Measurements from ENCODE around the gene PTPN3. TPM values are rescaled to one million over a fixed set of nuclear protein-coding genes. Genes with fewer than 3 reads are reported as not detected.

Gene PTPN3
- total RNA-seq, 1 experiment from 2014 or later = 10.4 TPM

GRCh38 chr9:109385499-109385898 lies 112.6 kb downstream of the PTPN3 start:
- in situ Hi-C loops (cut with HindIII; ENCODE audit: low pct_unique_long_range_greater_than_20kb, low sequenced_read_pairs) = no loop called here
- DNase-seq (ENCODE audit: low read depth, low spot score) = no peak
- TF ChIP-seq REST (IDR thresholded peaks at IDR 0.05; ENCODE audit: insufficient read depth in 1 of 2, low read depth in 2 of 2, low read length in 1 of 2) = no peak
- no peak for TF ChIP-seq POLR2AphosphoS5 (IDR thresholded peaks at IDR 0.05; ENCODE audit: low read depth, low read length)
- TF ChIP-seq, protein P1, sequence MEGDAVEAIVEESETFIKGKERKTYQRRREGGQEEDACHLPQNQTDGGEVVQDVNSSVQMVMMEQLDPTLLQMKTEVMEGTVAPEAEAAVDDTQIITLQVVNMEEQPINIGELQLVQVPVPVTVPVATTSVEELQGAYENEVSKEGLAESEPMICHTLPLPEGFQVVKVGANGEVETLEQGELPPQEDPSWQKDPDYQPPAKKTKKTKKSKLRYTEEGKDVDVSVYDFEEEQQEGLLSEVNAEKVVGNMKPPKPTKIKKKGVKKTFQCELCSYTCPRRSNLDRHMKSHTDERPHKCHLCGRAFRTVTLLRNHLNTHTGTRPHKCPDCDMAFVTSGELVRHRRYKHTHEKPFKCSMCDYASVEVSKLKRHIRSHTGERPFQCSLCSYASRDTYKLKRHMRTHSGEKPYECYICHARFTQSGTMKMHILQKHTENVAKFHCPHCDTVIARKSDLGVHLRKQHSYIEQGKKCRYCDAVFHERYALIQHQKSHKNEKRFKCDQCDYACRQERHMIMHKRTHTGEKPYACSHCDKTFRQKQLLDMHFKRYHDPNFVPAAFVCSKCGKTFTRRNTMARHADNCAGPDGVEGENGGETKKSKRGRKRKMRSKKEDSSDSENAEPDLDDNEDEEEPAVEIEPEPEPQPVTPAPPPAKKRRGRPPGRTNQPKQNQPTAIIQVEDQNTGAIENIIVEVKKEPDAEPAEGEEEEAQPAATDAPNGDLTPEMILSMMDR (IDR thresholded peaks at IDR 0.05) = no peak
- TF ChIP-seq SIN3A (IDR thresholded peaks at IDR 0.05; ENCODE audit: borderline replicate concordance, insufficient read depth, low read depth, low read length) = no peak
- H3K27ac ChIP-seq (ENCODE audit: low read length) = no peak overlapping the region
- no peaks in the 10 kb centered on the region for H3K27me3 ChIP-seq (ENCODE audit: control insufficient read depth, insufficient read depth, low read length)
- intact Hi-C loops (cut with micrococcal nuclease; ENCODE audit: unreplicated experiment) = no loop called here
- no peaks in the 10 kb centered on the region for H3K4me1 ChIP-seq (ENCODE audit: control insufficient read depth, insufficient read depth, low read length)
- ATAC-seq = no peak
- no peak overlapping the region for H3K4me3 ChIP-seq (ENCODE audit: low read depth in 2 of 2, low read length in 2 of 2)
- H3K36me3 ChIP-seq (ENCODE audit: control insufficient read depth, insufficient read depth, low read length) = peaks cover 2% of the 10 kb centered on the region
- POLR2A ChIA-PET = no interaction called here
- no peaks in the 10 kb centered on the region for H3K9me3 ChIP-seq (ENCODE audit: control insufficient read depth, insufficient read depth, low read depth, low read length)
- CTCF ChIA-PET = no interaction called here
- BruUV-seq (replicated peaks) = no TSS peak

- Histone ChIP-seq H3K27ac (ENCODE audit: low read length) (no peak overlapping the region), H3K36me3 (ENCODE audit: control insufficient read depth, insufficient read depth, low read length) (peaks cover 2% of the 10 kb centered on the region), H3K4me3 (ENCODE audit: low read depth in 2 of 2, low read length in 2 of 2) (no peak overlapping the region), H3K9me3 (ENCODE audit: control insufficient read depth, insufficient read depth, low read depth, low read length) (no peaks in the 10 kb centered on the region), H3K4me1 (ENCODE audit: control insufficient read depth, insufficient read depth, low read length) (no peaks in the 10 kb centered on the region), H3K27me3 (ENCODE audit: control insufficient read depth, insufficient read depth, low read length) (no peaks in the 10 kb centered on the region)
- DNase-seq (ENCODE audit: low read depth, low spot score) = no peak
- ChIA-PET CTCF (no interaction called here), POLR2A (no interaction called here)
- ATAC-seq = no peak
- in situ Hi-C loops (cut with HindIII; ENCODE audit: low pct_unique_long_range_greater_than_20kb, low sequenced_read_pairs) (no loop called here), intact Hi-C loops (cut with micrococcal nuclease; ENCODE audit: unreplicated experiment) (no loop called here)
- no TSS peak for BruUV-seq (replicated peaks)
- TF ChIP-seq, protein P1 (IDR thresholded peaks at IDR 0.05) = no peak
- TF ChIP-seq SIN3A (IDR thresholded peaks at IDR 0.05; ENCODE audit: borderline replicate concordance, insufficient read depth, low read depth, low read length) (no peak), TCF7L2 (IDR thresholded peaks at IDR 0.05; ENCODE audit: low read depth, low read length) (no peak), REST (IDR thresholded peaks at IDR 0.05; ENCODE audit: insufficient read depth in 1 of 2, low read depth in 2 of 2, low read length in 1 of 2) (no peak), POLR2AphosphoS5 (IDR thresholded peaks at IDR 0.05; ENCODE audit: low read depth, low read length) (no peak)
These were observed 114.2 kb downstream of the PTPN3 start for GRCh38 chr9:109383947-109384346.
